Muscle layer of colon (tissue), 2 donors: ENCODE measurements around the gene TSSC4.

Source experiments
- H3K27ac ChIP-seq: one replicate; pipeline ENCODE4 v1.7.0; 2013; ENCODE audit warnings: low read depth, mild to moderate bottlenecking, low read length, moderate library complexity
- H3K27me3 ChIP-seq, 2 donors: one replicate each; pipeline ENCODE4 v1.7.0; 2013; ENCODE audit warnings: low read length in 2 of 2, mild to moderate bottlenecking in 2 of 2; ENCODE audit not compliant: insufficient read depth in 2 of 2, control insufficient read depth in 1 of 2
- H3K36me3 ChIP-seq: one replicate; pipeline ENCODE4 v1.7.0; 2013; ENCODE audit warnings: mild to moderate bottlenecking, low read length; ENCODE audit not compliant: insufficient read depth
- H3K4me1 ChIP-seq: one replicate; pipeline ENCODE4 v1.7.0; 2013; ENCODE audit warnings: mild to moderate bottlenecking, low read length; ENCODE audit not compliant: insufficient read depth
- H3K4me3 ChIP-seq, 2 donors: one replicate each; pipeline ENCODE4 v1.7.0; 2013; ENCODE audit warnings: low read length in 2 of 2, low read depth in 1 of 2, mild to moderate bottlenecking in 1 of 2, moderate library complexity in 1 of 2
- H3K9ac ChIP-seq: one replicate; pipeline ENCODE4 v1.7.0; 2013; ENCODE audit warnings: low read length
- H3K9me3 ChIP-seq: one replicate; pipeline ENCODE4 v1.7.0; 2013; ENCODE audit warnings: mild to moderate bottlenecking, low read length
- donor health status: abdominal sarcoma.
- donor health status: Adenocarcinoma of cecum.

TSSC4 gene

DNA sequence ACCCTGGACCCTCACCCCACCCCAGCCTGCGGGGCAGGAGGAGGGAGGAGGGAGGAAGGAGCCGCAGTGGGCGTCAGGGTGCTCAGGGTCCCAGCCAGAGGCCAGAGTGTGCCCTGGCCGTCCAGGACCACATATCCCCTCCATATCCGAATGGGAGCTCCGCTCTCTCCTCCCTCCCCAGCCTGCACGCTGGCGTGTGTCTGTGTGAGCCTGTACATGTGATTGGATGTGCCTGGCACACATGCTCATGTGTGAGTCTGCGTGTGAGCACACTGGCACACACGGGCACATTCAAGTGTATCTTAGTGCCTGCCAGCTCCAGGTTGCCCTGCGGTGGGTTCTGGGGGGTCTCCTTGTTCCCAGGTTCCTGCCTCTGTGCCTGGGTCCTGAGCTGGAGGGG lies 8.1 kb downstream of the TSSC4 start:
- Histone ChIP-seq H3K9me3 (no peaks in the 10 kb centered on the region), H3K4me3 (no peak overlapping the region), H3K4me1 (no peaks in the 10 kb centered on the region), H3K27me3 (no peaks in the 10 kb centered on the region), H3K36me3 (peaks cover under 1% of the 10 kb centered on the region), H3K9ac (no peak overlapping the region), H3K27ac (no peak overlapping the region)

GRCh38 chr11:2409126-2409525 lies 8.6 kb downstream of the TSSC4 start:
- Histone ChIP-seq H3K27ac (no peak overlapping the region), H3K9ac (no peak overlapping the region), H3K4me1 (no peaks in the 10 kb centered on the region), H3K9me3 (no peaks in the 10 kb centered on the region), H3K27me3 (no peaks in the 10 kb centered on the region), H3K4me3 (no peak overlapping the region), H3K36me3 (no peaks in the 10 kb centered on the region)

GRCh38 chr11:2409611-2410468 lies 9.3 kb downstream of the TSSC4 start:
- no peak overlapping the region for H3K4me3 ChIP-seq
- H3K9ac ChIP-seq: no peak overlapping the region
- H3K36me3 ChIP-seq: no peaks in the 10 kb centered on the region
- no peaks in the 10 kb centered on the region for H3K27me3 ChIP-seq
- H3K4me1 ChIP-seq: no peaks in the 10 kb centered on the region
- H3K9me3 ChIP-seq: no peaks in the 10 kb centered on the region
- H3K27ac ChIP-seq: no peak overlapping the region

DNA sequence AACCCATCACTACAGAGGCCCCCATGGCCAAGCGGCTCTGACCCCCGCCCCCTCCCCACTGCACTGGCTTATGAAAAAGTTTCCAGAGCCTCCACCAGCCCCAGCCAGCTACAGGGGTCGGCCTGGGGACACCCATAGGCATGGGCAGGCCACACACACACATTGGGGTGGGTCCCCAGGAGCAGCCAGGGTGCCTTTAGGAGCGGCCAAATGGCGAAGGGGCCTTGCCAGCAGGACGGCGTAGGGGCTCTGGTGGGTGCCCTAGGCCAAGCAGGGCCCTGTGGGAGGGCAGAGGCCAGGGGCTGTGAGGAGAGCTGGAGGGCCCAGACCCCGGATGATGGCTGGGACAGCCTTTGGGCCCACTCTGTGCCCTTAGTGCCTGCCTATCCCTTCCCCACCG lies 10.1 kb downstream of the TSSC4 start:
- Histone ChIP-seq H3K36me3 (no peaks in the 10 kb centered on the region), H3K4me3 (no peak overlapping the region), H3K27me3 (no peaks in the 10 kb centered on the region), H3K9ac (no peak overlapping the region), H3K9me3 (no peaks in the 10 kb centered on the region), H3K4me1 (no peaks in the 10 kb centered on the region), H3K27ac (no peak overlapping the region)

GRCh38 chr11:2411446-2412305 lies 11.1 kb downstream of the TSSC4 start:
- Histone ChIP-seq H3K4me1 (no peaks in the 10 kb centered on the region), H3K27me3 (no peaks in the 10 kb centered on the region), H3K9me3 (no peaks in the 10 kb centered on the region), H3K27ac (no peak overlapping the region), H3K36me3 (no peaks in the 10 kb centered on the region), H3K4me3 (no peak overlapping the region), H3K9ac (no peak overlapping the region)

DNA sequence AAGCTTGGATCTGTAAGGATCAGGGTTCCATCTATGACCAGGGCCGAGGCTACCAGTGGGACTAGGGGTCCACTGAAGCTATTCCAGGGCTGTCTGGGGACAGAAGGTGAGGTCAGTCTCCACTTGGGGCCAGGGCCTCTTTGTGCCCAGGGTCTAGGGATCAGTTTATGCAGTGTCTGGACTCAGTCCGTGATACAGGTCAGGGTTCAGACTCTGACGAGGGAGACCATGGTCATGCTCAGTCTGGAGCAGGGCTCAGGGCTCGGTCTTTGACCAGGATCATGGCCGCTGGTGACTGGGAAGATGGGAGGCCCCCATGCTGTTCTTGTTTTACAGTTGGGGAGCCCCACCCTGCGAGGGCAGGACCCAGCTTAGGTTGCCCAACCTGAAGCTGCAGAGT lies 11.8 kb downstream of the TSSC4 start:
- Histone ChIP-seq H3K36me3 (no peaks in the 10 kb centered on the region), H3K27me3 (no peaks in the 10 kb centered on the region), H3K4me3 (no peak overlapping the region), H3K4me1 (no peaks in the 10 kb centered on the region), H3K9me3 (no peaks in the 10 kb centered on the region), H3K9ac (no peak overlapping the region), H3K27ac (no peak overlapping the region)

GRCh38 chr11:2413742-2414579 lies 13.4 kb downstream of the TSSC4 start:
- no peak overlapping the region for H3K27ac ChIP-seq
- no peaks in the 10 kb centered on the region for H3K9me3 ChIP-seq
- no peak overlapping the region for H3K9ac ChIP-seq
- no peaks in the 10 kb centered on the region for H3K27me3 ChIP-seq
- H3K4me1 ChIP-seq: no peaks in the 10 kb centered on the region
- no peaks in the 10 kb centered on the region for H3K36me3 ChIP-seq
- no peak overlapping the region for H3K4me3 ChIP-seq

GRCh38 chr11:2414616-2415015 lies 14.1 kb downstream of the TSSC4 start:
- no peaks in the 10 kb centered on the region for H3K9me3 ChIP-seq
- no peak overlapping the region for H3K4me3 ChIP-seq
- no peak overlapping the region for H3K9ac ChIP-seq
- H3K27ac ChIP-seq: no peak overlapping the region
- H3K27me3 ChIP-seq: no peaks in the 10 kb centered on the region
- H3K4me1 ChIP-seq: no peaks in the 10 kb centered on the region
- H3K36me3 ChIP-seq: no peaks in the 10 kb centered on the region

GRCh38 chr11:2415171-2415570 lies 14.6 kb downstream of the TSSC4 start:
- Histone ChIP-seq H3K9ac (no peak overlapping the region), H3K4me3 (no peak overlapping the region), H3K9me3 (no peaks in the 10 kb centered on the region), H3K27me3 (no peaks in the 10 kb centered on the region), H3K27ac (no peak overlapping the region), H3K4me1 (peaks cover 4% of the 10 kb centered on the region), H3K36me3 (no peaks in the 10 kb centered on the region)

DNA sequence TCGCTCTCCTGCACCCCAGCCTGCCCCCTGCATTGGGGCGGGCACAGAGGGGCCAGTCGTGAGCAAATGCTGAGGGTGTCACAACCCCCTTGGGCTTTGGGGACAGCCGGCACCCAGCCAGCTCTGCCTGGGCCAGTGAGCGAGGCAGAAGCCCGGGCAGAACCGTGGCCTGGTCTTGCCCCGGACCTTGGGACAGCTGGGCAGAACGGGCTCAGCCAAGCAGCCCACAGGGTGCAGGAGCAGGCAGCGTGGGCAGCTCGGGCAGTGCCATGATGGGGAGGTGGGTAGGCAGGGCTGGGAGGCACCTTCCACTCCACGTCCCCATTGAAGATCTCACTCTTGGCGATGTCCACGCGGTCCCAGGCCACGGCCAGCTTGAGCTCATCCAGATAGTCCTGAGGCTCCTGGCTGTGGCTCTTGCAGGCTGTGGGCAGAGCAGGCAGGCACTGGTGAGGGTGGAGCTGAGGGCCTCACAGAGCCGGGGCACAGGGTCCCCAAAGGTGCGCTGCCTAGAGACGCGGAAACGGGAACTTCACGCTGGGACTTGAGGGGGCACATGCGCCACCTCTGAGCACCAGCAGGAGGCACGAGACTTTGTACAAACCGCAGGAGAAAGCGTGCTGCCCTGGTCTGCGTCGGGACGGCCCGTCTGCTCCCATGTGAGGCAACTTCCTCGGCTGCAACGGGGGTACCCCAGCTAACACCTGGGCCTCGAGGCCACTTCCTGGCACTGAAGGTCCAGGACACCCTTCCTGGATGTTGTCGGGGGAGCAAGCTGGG lies 15.2 kb downstream of the TSSC4 start:
- Histone ChIP-seq H3K9ac (no peak overlapping the region), H3K27ac (no peak overlapping the region), H3K36me3 (no peaks in the 10 kb centered on the region), H3K9me3 (no peaks in the 10 kb centered on the region), H3K4me3 (no peak overlapping the region), H3K4me1 (peaks cover 4% of the 10 kb centered on the region), H3K27me3 (no peaks in the 10 kb centered on the region)
